NCI-H1092 treated with DMSO at 0.1 percent for 48 hours (cell line): ENCODE data around the gene TDRD6.
"Not testable (repeated sequence)": the region's sequence is repeated elsewhere in the genome, so short reads cannot be mapped to it uniquely, and the experiment has no call there.

Experiments used
- DNase-seq: peaks from one replicate; lab custom pipeline; 2025; lab: John Stamatoyannopoulos, UW

The TDRD6 gene

DNA sequence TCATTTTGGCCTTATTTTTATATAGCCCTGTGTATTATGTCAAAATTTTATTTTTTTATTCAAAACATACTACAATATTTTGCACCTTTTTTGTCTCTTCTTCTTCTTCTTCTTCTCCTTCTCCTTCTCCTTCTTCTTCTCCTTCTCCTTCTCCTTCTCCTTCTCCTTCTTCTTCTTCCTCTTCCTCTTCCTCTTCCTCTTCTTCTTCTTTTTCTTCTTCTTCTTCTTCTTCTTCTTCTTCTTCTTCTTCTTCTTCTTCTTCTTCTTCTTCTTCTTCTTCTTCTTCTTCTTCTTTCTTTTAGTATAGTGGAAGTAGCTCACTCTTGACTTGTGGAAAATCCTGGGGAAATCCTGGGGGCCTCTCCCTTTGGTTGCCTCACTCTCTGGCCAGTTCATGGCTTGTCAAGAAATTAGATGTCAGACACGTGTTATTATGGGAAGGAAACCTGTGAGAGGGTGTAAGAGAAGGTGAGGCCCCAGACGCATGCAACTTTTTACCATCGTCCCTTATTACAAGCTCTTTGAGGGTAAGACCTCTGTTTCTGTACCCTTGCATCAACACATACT, 56.6 kb downstream of the TDRD6 start:
- not testable (repeated sequence) for DNase-seq

DNA sequence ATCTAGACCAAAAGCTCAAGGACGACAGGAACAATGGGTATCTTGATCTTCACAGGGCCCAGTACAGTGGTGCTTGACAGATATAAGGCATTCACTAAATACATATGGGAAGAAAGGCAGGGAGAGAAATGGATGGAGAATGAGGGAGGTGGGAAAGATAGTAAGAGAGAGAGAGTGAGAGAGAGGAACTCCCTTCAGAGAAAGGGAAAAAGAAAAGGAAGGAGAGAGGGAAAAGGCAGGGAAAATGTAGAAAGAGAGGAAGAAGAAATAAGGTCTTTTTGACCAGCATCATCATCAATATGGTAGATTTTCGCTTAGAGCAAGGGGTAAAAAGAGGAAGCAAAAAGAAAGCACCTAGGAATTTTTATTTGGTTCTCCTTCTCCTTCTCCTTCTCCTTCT, 58.3 kb downstream of the TDRD6 start:
- DNase-seq, result no peak

DNA sequence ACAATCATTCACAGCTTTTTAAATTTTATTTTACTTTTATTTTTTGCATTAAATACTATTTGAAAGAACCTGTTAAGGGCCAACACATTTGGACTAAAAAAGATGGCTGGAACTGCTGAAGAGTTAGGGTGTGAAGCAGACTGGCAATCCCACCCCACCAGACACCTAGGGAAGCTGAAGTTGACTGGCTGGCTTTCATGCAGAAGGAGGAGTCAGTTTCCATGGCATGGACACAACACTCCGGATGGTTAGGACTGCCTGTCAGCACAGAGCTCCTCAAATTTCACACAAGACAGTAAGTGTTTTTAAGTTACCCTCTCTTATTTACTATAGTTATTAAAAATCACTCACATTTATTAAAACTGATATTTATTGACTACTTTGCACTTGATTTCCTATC, 59.0 kb downstream of the TDRD6 start, which contains the start of gene ANKRD66:
ANKRD66 (plus strand) TSS at position 238 of the 400 bp plus-strand sequence. CDS start 5,016 bp downstream, outside the sequence.
- DNase-seq, result no peak

DNA sequence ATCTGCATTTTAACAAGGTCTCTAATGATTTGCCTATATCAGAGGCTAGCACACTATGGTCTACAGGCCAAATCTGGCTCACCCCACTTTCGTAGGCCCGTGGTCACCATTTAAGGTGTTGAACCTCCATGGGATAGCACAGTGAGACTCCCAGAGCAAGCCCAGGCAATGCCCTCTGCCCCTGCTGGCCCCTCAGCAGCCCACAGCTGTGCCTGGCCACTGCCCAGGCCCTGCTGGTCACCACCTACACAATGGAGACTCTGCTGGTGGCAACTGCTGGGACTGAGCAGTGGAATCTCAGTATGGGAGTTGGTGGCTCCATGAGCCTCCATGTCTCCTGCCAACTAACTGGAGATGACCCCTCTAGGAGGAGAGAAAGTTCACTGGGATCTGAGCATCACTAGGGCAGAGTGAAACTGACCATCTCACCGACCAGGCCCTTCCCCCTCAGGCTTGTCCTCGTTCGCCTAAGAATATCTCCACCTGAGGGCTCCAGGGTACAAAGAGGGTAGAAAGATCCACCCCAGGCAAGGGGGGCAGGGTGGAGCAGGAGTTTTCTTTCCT, 61.3 kb downstream of the TDRD6 start:
- no peak for DNase-seq

DNA sequence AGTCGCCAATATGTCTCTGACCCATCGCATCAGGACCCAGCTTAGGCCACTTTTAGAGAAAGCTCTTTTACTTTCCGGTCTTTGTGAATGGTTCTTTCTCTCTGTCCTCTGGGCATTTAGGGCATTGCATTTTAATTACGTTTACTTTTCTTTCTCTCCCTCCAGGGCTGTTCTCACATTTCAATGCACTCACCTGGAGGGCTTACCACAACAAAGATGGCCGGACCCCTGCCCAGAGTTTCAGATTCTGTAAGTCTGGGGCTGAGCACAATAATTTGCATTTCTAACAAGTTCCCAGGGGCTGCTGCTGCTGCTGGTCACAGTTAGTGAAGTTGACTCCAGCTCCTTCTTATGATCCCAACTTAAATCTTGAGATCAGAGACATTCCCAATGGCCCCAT, 62.0 kb downstream of the TDRD6 start:
- no peak for DNase-seq

DNA sequence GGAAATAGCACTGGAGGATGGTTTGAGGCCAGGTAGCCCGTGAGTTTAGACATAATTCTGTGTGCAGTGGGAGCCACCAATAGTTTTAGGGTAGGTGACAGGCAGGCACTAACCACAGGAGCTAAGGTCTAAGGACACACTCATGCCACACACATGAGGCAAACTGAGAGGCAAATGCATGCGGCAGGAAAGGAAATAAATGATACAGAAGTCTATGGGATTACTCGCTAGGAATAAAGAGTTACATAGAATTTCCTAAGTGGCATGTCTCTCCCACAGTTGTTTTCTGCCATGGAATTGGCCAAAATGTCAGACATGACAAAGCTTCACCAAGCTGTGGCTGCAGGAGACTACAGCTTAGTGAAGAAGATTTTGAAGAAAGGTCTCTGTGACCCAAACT, 64.0 kb downstream of the TDRD6 start:
- DNase-seq, result no peak
